Dermis lymphatic vessel endothelial cell (primary cell): ENCODE measurements around the gene S1PR2. TPM values are rescaled to one million over a fixed set of nuclear protein-coding genes. Genes with fewer than 3 reads are reported as not detected.

Experiments
- total RNA-seq: library from RNA; depleted of rRNA; stranded (reverse); fragments of >200 nt; gene quantifications from 2 replicates; pipeline ENCODE4 v1.2.1, GENCODE V29; 2014

The S1PR2 gene, protein sequence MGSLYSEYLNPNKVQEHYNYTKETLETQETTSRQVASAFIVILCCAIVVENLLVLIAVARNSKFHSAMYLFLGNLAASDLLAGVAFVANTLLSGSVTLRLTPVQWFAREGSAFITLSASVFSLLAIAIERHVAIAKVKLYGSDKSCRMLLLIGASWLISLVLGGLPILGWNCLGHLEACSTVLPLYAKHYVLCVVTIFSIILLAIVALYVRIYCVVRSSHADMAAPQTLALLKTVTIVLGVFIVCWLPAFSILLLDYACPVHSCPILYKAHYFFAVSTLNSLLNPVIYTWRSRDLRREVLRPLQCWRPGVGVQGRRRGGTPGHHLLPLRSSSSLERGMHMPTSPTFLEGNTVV
- total RNA-seq, result 0.43 and 0.54 TPM in 2 replicates

DNA sequence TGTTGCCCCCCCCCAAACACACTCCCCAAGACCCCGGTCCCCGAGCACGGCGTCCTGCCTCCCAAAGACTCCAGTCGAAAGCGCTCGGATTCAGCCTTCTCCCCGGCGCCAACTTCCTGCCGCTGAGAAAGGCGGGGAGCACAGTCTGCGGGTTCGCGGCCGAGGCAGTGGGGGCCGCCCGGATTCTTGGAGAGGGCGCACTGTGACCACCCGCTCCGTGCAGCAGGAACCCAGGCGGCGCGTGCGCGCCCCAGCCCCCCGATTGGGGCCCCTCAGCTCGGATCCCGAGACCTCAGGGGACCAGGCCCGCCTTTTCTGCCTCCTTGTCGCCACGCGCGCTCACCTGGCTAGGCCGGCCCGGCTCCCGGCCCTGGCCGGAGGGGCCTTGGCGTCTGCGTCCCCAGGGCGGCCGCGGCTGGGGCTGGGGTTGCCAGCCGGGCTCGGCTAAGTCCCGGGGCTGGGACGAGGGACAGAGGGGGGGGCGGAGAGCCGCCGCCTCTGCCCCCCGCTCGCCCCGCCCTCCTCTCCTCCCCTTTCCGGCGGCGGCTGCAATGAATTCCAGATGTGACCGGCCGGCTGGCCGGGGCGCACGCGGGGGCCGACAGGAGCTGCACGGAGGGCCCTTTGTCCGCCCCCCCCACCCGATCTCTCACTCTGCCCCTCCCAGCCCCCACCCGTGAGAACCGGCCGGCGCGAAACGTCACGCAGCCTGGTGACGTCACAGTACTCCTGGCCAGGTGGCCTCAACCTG is at the start of gene S1PR2:
S1PR2 (minus strand) TSS at position 471 of the 751 bp plus-strand sequence. CDS start 6,426 bp downstream, outside the sequence.

DNA sequence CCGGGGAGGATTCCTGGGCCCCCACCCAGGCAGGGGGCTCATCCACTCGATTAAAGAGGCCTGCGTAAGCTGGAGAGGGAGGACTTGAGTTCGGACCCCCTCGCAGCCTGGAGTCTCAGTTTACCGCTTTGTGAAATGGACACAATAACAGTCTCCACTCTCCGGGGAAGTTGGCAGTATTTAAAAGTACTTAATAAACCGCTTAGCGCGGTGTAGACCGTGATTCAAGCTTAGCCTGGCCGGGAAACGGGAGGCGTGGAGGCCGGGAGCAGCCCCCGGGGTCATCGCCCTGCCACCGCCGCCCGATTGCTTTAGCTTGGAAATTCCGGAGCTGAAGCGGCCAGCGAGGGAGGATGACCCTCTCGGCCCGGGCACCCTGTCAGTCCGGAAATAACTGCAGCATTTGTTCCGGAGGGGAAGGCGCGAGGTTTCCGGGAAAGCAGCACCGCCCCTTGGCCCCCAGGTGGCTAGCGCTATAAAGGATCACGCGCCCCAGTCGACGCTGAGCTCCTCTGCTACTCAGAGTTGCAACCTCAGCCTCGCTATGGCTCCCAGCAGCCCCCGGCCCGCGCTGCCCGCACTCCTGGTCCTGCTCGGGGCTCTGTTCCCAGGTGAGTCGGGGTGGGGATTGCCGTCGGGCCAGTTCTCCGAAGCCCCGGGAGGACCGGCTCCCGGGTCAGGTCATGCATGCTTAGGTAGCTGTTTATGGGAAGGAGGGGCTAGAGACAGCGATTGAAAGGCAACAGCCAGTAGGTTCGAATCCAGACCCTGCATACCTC is 39.7 kb upstream of the S1PR2 start, which contains the start of gene ICAM1:
ICAM1 (plus strand) TSS at position 505 of the 779 bp plus-strand sequence; CDS start at position 545, 40 bp downstream.

DNA sequence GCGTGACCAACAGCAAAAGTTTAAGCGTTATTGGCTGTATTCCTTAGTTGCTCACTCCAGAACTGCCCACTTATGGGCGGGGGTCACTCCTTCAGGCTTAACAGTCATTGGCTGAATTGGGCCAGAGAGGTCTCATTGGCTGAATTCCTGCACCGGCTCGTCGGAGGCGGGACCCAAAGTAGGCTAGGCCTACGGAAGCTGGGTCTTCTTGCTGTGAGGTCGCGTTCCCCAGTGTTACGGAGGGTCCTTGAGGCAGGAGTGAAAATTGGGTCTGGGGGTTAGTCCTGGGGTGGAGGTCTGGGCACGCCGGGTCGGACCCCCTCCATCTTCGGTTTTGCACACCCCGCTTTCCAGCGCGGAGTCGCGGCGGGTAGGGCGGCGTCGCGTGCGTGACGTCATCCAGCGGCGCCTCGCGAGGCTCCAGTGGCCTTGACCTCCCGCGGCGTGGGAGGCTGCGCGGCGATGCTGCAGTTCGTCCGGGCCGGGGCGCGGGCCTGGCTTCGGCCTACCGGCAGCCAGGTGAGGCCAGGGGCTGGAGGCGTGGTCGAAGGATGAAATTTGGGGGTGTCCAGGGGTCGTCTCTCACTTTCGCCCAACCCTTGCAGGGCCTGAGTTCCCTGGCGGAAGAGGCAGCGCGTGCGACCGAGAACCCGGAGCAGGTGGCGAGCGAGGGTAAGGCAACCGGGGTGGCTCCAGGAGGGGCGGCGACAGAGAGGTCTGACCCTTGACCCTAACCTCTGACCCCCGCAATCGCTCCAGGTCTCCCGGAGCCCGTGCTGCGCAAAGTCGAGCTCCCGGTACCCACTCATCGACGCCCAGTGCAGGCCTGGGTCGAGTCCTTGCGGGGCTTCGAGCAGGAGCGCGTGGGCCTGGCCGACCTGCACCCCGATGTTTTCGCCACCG is 20.9 kb upstream of the S1PR2 start, which contains the start of gene MRPL4:
MRPL4 (plus strand) TSS at position 423 of the 903 bp plus-strand sequence; CDS start at position 463, 40 bp downstream.

DNA sequence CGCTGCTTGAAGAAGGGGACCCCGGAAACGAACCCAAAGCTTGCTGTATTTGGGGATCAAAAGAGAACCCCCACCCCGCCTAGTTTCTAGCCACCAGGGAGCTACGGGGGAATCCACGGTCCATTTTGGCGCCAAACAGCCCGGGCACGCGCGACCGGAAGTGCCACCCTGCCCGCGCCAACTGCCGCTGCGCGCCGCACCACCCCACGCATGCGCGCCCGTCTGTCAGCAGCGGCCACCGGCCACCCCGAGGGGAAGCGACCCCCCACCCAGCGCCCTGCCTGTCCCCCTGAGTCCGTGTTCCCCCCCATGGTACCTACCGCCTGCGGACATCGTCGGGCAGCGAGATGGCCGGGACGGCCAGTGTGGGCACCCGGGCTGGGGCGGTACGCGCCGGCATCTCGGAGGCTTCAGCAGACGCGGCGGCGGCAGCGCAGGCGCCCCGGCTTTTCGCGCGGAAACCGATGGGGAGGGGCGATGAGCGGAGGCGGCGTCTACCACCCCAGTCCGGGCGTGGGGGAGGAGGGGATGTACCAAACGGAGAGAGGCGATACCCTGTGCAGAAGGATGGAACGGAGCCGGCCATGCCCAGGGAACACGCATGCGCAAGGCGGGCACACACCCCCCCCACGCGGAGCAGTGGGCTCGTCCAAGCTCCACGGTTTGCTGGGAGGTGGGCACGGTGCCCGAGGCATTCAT is 36.5 kb downstream of the S1PR2 start, which contains the start of gene DNMT1:
DNMT1 (minus strand) TSS at position 454 of the 699 bp plus-strand sequence; CDS start at position 400, 54 bp downstream.

Other genes with a start within 250 kb of the S1PR2 start
- 0.26 and 2.6 TPM in 2 replicates for gene COL5A3, start 220.8 kb downstream of the S1PR2 start, total RNA-seq
- gene RDH8, start 217.8 kb downstream of the S1PR2 start, total RNA-seq, result not detected in 2 replicates
- 17.7 and 24.2 TPM in 2 replicates for gene SHFL, start 145.0 kb downstream of the S1PR2 start, total RNA-seq
- gene ANGPTL6, start 128.7 kb downstream of the S1PR2 start, total RNA-seq, result 0.22 and 0.26 TPM in 2 replicates
- gene PPAN, start 125.0 kb downstream of the S1PR2 start, total RNA-seq, result 15.6 and 22.8 TPM in 2 replicates
- 1.5 and 2.7 TPM in 2 replicates for gene P2RY11, start 119.6 kb downstream of the S1PR2 start, total RNA-seq
- 296 and 323 TPM in 2 replicates for gene EIF3G, start 111.4 kb downstream of the S1PR2 start, total RNA-seq
- gene DNMT1, start 36.4 kb downstream of the S1PR2 start, total RNA-seq, result 12.1 and 14.4 TPM in 2 replicates
- gene MRPL4, start 20.9 kb upstream of the S1PR2 start, total RNA-seq, result 10.3 and 13.6 TPM in 2 replicates
- 2.1 and 4.4 TPM in 2 replicates for gene ICAM1, start 39.8 kb upstream of the S1PR2 start, total RNA-seq
- under 0.01 and 0.11 TPM in 2 replicates for gene ICAM4, start 55.6 kb upstream of the S1PR2 start, total RNA-seq
- gene ICAM5, start 58.6 kb upstream of the S1PR2 start, total RNA-seq, result under 0.01 TPM in 1 of 2 replicates, not detected in the other
- gene ZGLP1, start 78.5 kb upstream of the S1PR2 start, total RNA-seq, result 0.11 and 0.26 TPM in 2 replicates
- 16.0 and 16.9 TPM in 2 replicates for gene FDX2, start 84.7 kb upstream of the S1PR2 start, total RNA-seq
- 4.8 and 6.1 TPM in 2 replicates for gene RAVER1, start 102.2 kb upstream of the S1PR2 start, total RNA-seq
- 8.2 and 8.4 TPM in 2 replicates for gene ICAM3, start 108.3 kb upstream of the S1PR2 start, total RNA-seq
- 55.4 and 56.3 TPM in 2 replicates for gene TYK2, start 149.2 kb upstream of the S1PR2 start, total RNA-seq
- gene CDC37, start 172.2 kb upstream of the S1PR2 start, total RNA-seq, result 240 and 243 TPM in 2 replicates
- gene PDE4A, start 189.2 kb upstream of the S1PR2 start, total RNA-seq, result 1.8 and 2.2 TPM in 2 replicates